ENCODE measurements around the gene VOPP1.
"Not testable (repeated sequence)": the region's sequence is repeated elsewhere in the genome, so short reads cannot be mapped to it uniquely, and the experiment has no call there.

VOPP1 gene

GRCh38 chr7:55485501-55486191, 86.7 kb downstream of the VOPP1 start:
- no peak for DNase-seq

DNA sequence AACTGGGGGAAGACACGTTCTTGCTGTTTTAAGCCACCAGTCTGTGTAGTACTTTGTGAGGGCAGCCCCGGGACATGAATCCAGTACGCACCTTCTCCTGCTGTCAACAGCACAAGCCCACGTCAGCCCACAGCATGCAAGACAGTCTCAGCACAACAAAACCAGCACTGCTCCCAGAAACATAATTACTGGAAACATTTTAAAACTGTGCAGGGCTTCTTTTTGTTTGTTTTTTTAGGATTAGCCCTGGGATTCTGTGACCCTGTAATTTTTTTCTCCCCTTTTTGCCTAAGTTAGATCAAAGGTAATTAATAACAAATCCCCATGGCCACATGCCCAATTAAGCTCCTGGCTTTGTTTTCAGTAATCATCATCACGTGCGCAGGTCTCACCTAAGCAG, 87.5 kb downstream of the VOPP1 start:
- no peak for DNase-seq

DNA sequence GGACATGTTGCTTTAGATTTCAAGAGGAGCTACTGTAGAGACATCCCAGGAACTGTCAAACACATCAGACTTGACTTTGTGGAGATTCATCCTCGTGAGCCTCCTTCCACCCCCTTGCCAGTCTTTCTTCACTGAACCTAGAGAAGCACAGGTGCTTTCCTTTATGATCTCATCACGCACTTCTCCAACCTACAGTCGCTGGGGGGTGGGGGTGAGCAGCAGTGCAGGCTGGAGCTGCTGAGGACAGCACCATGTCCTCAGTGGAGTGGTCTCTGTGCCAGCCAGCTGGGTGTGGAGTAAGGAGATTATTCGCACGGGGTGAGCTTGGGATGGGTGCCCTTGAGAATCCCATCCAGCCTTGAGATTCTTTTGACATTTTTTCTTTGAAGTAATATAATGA, 88.1 kb downstream of the VOPP1 start:
- DNase-seq, result no peak

- no peak for DNase-seq
Observed at GRCh38 chr7:55483046-55483445, 89.3 kb downstream of the VOPP1 start.

DNA sequence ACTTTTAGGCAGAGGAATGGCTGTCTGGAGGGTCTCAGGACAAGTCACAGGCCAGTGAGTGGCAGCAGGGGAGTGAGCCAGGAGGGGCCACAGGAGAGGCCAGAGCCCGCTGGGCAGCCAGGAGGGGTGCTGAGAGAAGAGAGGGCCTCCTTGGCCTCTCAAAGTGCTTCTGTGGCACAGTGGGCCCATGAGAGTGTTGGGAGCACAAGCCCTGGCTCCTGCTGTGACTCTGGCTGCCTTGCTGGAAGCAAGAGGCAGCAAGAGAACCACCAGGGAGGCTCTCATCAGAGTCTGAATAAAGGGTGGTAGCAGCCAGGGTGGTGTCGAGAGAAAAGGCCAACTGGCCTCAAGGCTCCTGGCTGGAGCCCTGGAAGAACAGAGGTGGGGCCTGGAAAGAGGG, 91.1 kb downstream of the VOPP1 start:
- DNase-seq, result no peak

DNA sequence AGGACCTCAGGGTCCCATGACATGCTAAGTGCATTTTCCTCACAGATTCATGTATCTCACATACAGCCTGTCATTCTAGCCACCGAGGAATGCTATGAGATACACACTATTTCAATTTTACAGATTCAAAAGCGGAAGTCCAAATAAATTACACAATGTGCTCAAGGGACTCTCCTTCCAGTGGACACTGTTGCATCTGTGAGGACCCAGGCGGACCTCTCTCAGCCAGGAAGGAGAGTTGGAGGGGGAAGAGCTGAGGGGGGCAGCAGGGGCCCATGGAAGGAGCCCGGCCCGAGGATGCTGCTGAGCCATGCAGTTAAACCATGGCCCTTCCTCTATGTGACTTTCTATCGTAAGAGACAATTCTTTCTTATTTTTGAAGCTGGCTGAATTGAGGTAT, 93.6 kb downstream of the VOPP1 start:
- DNase-seq, result no peak

- no peak for DNase-seq
Observed at GRCh38 chr7:55477781-55478374, 94.4 kb downstream of the VOPP1 start.

DNA sequence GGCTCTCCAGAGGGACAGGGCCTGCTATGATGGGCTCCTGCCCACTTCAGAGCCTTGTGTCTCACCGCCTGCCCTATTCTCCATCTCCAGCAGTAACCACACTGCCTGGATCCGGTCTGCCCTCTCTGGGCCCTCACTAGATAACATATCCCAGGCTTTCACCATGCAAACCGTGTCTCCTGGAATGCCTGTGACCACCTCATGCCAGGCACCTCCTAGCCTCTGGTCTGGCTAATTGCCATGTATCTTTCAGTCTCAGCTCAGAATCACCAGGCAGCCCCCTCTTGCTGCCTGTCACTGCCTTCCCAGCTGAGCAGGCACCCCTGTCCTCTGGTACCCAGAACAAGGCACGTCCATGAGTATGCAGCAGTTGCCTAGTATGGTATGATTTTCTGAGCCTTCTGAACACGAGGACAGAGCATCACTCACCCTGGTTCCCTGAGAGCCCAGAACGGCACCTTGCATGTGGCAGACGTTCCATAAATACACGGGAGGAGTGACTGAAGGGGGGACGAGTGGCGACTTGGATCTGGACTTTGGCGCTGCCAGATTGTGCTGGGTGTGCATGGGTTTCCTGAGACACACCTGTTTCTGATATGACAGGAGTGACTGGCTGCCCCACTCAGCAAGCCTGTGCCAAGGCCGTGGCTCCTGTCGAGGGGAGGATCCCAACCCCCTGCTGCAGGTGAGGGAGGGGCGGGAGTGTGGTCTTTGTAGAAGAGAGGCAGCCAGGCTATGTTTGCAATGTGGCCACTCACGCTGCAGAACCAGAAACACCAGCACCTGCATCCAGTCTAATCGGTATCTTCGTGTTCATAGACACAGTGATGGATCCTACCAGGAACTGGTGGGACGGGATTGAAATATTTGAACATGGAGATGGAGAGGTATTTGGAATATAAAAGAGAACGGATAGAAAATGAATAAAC, 95.2 kb downstream of the VOPP1 start:
- no peak for DNase-seq

- no peak for DNase-seq
Observed at GRCh38 chr7:55475855-55476803, 96.2 kb downstream of the VOPP1 start.

DNA sequence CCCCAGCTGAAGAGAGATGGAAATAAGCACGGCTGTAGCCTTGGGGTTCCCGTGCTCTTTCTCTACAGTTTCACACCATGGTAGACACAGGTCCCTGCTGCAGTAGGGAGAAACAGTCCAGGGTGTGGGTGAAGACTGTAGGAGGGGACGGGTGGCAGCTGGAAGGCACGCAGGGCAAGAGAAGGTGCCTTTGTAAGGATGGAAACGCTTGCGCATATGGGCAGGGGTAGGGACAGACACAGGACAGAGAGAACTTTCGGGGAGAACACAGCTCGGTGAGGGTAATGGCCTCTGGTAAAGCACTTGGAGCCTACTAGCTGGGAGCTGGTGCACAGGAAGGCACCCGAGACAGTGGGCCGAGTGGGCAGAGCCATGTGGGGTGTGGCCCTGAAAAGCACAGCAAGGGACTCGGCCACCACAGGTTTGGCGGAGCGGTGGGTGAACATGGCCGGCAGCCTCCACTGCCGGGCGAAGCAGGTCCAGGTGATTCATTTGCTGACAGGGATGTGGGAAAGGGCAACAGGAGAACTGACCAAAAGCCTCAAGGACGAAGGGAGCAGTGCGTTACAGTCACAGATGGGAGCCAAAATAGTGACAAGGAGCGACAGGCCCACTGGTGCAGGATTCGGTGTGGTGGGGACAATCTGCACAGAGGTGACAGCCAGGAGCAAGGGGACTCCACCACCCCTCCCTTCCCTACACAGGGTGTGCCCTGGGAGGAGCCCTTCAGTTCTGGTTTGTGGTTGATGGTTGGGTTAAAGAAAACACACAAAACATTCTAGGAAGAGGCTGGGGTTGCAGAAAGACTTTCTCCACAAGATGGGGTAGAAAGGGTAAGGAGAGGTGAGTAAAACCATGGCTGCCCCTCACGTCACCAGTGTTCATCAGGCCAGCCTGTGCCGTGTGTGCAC, 97.1 kb downstream of the VOPP1 start:
- peak; percentile 49 for DNase-seq

- no peak for DNase-seq
Observed at GRCh38 chr7:55473932-55474331, 98.4 kb downstream of the VOPP1 start.

DNA sequence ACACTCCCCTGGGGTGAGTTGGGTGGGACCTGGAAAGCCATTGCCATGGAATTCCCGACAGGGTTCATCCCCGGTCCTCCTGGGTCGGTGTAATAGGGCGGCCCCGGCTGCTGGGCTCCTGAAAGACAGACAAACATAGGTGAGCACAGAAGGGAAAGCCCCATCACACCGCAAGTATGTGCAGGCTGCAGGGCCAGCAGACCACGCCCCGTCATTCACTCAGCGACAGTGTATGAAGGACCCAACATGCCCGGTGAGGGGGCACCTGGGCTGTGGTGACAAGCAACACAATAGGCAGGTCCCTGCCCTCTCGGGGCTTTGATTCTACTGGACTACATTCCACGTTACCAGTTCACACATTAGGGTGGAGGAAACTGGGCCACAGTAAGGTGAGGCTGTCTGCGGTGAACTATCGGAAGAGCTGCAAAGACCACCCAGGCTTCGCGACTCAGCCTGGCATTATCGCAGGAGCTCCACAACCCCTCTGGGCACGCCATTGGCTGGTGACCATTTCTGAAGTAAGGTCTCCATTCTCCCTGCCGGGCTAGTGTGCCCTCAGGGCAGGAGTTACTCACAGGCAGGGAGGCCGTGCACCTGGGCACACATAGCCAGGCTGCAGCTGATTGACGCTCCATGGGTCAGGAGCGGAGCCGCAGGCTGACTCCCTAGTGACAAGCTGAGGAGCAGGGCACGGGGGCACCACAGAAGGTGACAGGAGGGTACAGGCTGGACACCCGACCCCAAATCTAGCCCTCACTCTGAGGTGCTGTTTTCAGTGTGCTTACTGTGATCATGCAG, 99.2 kb downstream of the VOPP1 start:
- no peak for DNase-seq

DNA sequence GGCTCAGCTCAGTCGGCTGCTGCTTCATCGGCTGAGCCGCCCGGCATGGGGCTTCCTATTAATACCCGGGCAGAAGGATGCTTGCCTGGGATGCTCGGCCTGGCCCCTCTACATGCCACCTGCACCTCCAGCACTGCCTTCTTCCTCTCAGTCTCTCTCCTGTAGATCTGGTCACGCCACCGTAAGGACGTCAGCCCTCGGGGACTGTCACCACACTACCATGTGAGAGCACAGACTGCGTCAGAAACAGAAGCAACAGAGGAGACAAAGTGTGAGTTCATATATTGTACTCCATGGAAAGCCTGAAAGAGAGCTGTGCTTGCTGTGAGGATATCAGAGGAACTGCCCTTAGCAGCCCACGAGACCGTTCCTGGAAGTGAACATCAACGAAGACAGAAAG, 99.9 kb downstream of the VOPP1 start:
- DNase-seq, result not testable (repeated sequence)

GRCh38 chr7:55471594-55471993, 100.7 kb downstream of the VOPP1 start:
- not testable (repeated sequence) for DNase-seq

GRCh38 chr7:55470261-55470660, 102.0 kb downstream of the VOPP1 start:
- no peak for DNase-seq

DNA sequence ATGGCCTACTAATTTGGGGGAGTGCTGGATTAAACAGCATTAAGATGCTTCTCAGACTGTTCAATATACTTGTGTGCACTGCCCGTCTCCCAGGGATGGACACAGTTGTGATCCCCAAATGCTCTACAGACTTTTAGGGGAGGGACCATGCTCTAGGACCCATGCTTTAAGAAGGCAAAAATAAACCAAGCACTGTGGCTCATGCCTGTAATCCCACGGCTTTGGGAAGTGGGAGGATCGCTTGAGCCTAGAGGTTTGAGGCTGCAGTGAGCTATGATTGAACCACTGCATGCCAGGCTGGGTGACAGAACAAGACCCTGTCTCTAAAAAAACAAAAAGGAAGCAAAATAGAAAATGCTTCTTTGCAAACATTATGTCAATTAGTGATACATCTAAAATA, 102.6 kb downstream of the VOPP1 start:
- no peak for DNase-seq

GRCh38 chr7:55469271-55469681, 103.0 kb downstream of the VOPP1 start:
- peak; percentile 54 for DNase-seq

DNA sequence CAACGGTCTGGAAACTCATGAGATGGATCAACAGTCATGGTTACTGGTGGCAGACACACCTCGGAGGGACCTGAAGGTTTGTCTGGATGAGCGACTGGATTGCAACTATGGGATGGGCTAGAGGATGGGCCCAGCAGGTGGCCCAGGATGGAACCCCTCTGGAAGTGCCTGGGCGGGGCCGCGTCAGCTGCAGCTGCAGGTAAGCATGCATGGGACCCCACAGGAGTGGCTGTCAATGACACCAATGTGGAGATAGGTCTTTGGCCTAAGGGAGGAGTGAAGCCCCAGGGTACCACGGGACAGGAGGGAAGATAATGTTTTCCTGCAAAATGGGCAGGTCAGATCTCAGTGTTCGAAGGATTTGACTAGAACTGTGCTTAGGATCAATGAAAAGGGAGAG, 103.8 kb downstream of the VOPP1 start:
- DNase-seq, result no peak

DNA sequence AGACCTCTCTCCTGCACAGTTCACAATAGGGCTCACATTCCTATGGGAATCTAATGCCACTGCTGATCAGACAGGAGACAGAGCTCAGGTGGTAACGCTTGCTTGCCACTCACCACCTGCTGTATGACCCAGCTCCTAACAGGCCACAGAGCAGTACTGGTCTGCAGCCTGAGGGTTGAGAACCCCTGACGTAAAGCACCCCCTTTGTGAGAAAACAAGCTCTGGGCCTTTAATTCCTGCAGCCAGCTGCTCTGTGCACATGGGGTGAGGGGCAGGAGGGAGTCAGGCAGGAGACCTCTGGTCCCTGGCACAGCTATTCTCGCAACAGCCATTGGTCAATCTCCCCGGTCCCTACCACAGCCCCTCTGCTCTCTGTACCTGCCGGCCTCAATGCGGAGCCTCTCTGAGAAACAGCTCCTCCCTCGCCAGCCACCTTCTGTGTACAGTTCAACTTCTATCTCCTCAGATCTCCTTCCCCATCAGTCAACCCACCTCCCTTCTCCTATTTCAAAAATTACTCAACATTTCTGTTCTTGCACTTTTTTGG, 105.2 kb downstream of the VOPP1 start:
- DNase-seq, result no peak

DNA sequence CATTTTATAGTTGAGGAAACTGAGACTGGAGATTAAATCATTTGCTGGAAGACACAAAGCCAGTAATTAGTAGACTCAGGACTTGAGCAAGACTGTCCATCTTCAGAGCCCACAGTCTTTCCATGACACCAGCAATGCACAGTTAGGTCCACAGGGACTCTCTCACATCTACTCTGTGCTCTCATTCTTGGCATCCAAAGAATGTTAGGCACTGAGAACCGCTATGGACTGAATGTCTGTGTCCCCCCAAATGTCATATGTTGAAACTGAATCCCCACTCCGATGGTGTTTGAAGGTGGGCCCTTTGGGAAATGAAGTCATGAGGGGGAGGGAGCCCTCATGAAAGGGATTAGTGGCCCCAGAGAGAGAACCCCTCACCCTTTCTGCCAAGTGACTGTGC, 106.6 kb downstream of the VOPP1 start:
- DNase-seq, result no peak
